Medulla oblongata (tissue), 1 donor: Measurements from ENCODE around the gene GUCY1A2.

Experiments used
- DNase-seq: peaks from one replicate; pipeline ENCODE4 v3.0.0-alpha.2; 2015; ENCODE audit errors: extremely low spot score

GUCY1A2 gene

GRCh38 chr11:106999196-106999595 is 19.1 kb downstream of the GUCY1A2 start:
- no peak for DNase-seq

GRCh38 chr11:106998916-106999188 is 19.4 kb downstream of the GUCY1A2 start:
- DNase-seq = no peak

GRCh38 chr11:106998116-106998915 is 20.0 kb downstream of the GUCY1A2 start:
- no peak for DNase-seq

- DNase-seq = peak; percentile 58
Observed at GRCh38 chr11:106997227-106997626, 21.0 kb downstream of the GUCY1A2 start.

- no peak for DNase-seq
Observed at GRCh38 chr11:106996691-106997090, 21.6 kb downstream of the GUCY1A2 start.

GRCh38 chr11:106990331-106990730 is 27.9 kb downstream of the GUCY1A2 start:
- no peak for DNase-seq

- DNase-seq = no peak
Observed at GRCh38 chr11:106989078-106989455, 29.2 kb downstream of the GUCY1A2 start.

- no peak for DNase-seq
Observed at GRCh38 chr11:106988151-106989077, 29.9 kb downstream of the GUCY1A2 start.

- no peak for DNase-seq
Observed at GRCh38 chr11:106986673-106987072, 31.6 kb downstream of the GUCY1A2 start.

- no peak for DNase-seq
Observed at GRCh38 chr11:106986261-106986660, 32.0 kb downstream of the GUCY1A2 start.

- no peak for DNase-seq
Observed at GRCh38 chr11:106983991-106984390, 34.3 kb downstream of the GUCY1A2 start.

GRCh38 chr11:106983261-106983660 is 35.0 kb downstream of the GUCY1A2 start:
- DNase-seq = no peak

GRCh38 chr11:106974831-106975230 is 43.4 kb downstream of the GUCY1A2 start:
- no peak for DNase-seq

- no peak for DNase-seq
Observed at GRCh38 chr11:106971864-106972263, 46.4 kb downstream of the GUCY1A2 start.

- no peak for DNase-seq
Observed at GRCh38 chr11:106969644-106970355, 48.5 kb downstream of the GUCY1A2 start.

GRCh38 chr11:106962995-106963394 is 55.3 kb downstream of the GUCY1A2 start:
- no peak for DNase-seq

- DNase-seq = no peak
Observed at GRCh38 chr11:106961518-106961917, 56.8 kb downstream of the GUCY1A2 start.

GRCh38 chr11:106961048-106961447 is 57.2 kb downstream of the GUCY1A2 start:
- no peak for DNase-seq

- no peak for DNase-seq
Observed at GRCh38 chr11:106959800-106960199, 58.5 kb downstream of the GUCY1A2 start.

- DNase-seq = no peak
Observed at GRCh38 chr11:106959386-106959785, 58.9 kb downstream of the GUCY1A2 start.

- no peak for DNase-seq
Observed at GRCh38 chr11:106958517-106959248, 59.6 kb downstream of the GUCY1A2 start.

GRCh38 chr11:106957030-106957482 is 61.2 kb downstream of the GUCY1A2 start:
- no peak for DNase-seq
